ENCODE measurements around the gene CDC42BPG. TPM values are rescaled to one million over a fixed set of nuclear protein-coding genes. Genes with fewer than 3 reads are reported as not detected.

Gene CDC42BPG
- total RNA-seq, 1 experiment from 2014 or later: 30.1 TPM

GRCh38 chr11:64802370-64803157 is 41.9 kb downstream of the CDC42BPG start:
- BruUV-seq (replicated peaks): no TSS peak
- H3K4me1 ChIP-seq (ENCODE audit: control insufficient read depth in 1 of 2, insufficient read depth in 2 of 2, low read length in 2 of 2): peaks cover 28 to 53% of the 10 kb centered on the region in 2 experiments
- no peak for TF ChIP-seq CEBPB (IDR thresholded peaks at IDR 0.05; ENCODE audit: low read depth)
- TF ChIP-seq EZH2 (IDR thresholded peaks at IDR 0.05): no peak
- 0 out of 2 replicates have a peak, but pooled peaks have one; percentile 29 for TF ChIP-seq POLR2AphosphoS5 (IDR thresholded peaks at IDR 0.05; ENCODE audit: low read depth, low read length)
- no peak for TF ChIP-seq CTCF (IDR thresholded peaks at IDR 0.05 in 2 of 3, conservative IDR thresholded peaks at IDR 0.05 in 1 of 3; ENCODE audit: borderline replicate concordance in 1 of 3, insufficient read depth in 1 of 3, low read depth in 2 of 3, low read length in 2 of 3)
- TF ChIP-seq TCF7L2 (IDR thresholded peaks at IDR 0.05; ENCODE audit: borderline replicate concordance, extremely low read depth, insufficient read depth, insufficient read length): no peak
- peak; percentile 48; the same call in 1 of the 2 replicates for TF ChIP-seq ZFX (IDR thresholded peaks at IDR 0.05)
- no peak for TF ChIP-seq MAX (IDR thresholded peaks at IDR 0.05)
- TF ChIP-seq YY1 (IDR thresholded peaks at IDR 0.05; ENCODE audit: extremely low read depth, insufficient replicate concordance, low read depth, low read length): no peak
- no peak for TF ChIP-seq SRF (IDR thresholded peaks at IDR 0.05; ENCODE audit: low read depth)
- no peaks in the 10 kb centered on the region for H4K20me1 ChIP-seq (ENCODE audit: insufficient read depth)
- no peak overlapping the region for H2AFZ ChIP-seq (ENCODE audit: low read depth, low read length, poor library complexity, severe bottlenecking)
- no peaks in the 10 kb centered on the region; the same call in 1 of the 2 replicates for H3K79me2 ChIP-seq (ENCODE audit: insufficient read depth, low read length)
- peak overlapping the region; percentile 73 to 83 for H3K4me3 ChIP-seq (replicated peaks in 1 of 2; ENCODE audit: low read depth in 1 of 2, low read length in 2 of 2)
- peak overlapping the region; percentile 92 for H3K27ac ChIP-seq (ENCODE audit: low read depth, low read length)
- intact Hi-C loops (cut with micrococcal nuclease): no loop called here
- H3K27me3 ChIP-seq (ENCODE audit: insufficient read depth, low read length): no peaks in the 10 kb centered on the region
- RAD21 ChIA-PET (ENCODE audit: low non-redundant PET in 1 of 2, low total read pairs in 2 of 2, uncharacterized antibody in 2 of 2, unreplicated experiment in 2 of 2): interaction anchor here in 1 of 2 experiments (0.6 kb wide), 1 partner anchor 9 kb away, joined by 4 read pairs; no protein-coding TSS in a partner anchor
- DNase-seq (ENCODE audit: low read depth, low spot score): no peak
- peak; percentile 52 for ATAC-seq
- peaks cover under 1 to 10% of the 10 kb centered on the region in 2 experiments; a peak in 2 of 4 replicates for H3K36me3 ChIP-seq (ENCODE audit: control insufficient read depth in 1 of 2, insufficient read depth in 2 of 2, low read length in 2 of 2)
- peak overlapping the region; percentile 73 for H3K9ac ChIP-seq (ENCODE audit: low read length)
- CTCF ChIA-PET: interaction anchor here (2.1 kb wide), 1 partner anchor 42 kb away, joined by 4 read pairs; the partner anchor contains the start of gene CDC42BPG
- H3K4me2 ChIP-seq (ENCODE audit: low read length): peak overlapping the region; percentile 96
- H3K9me3 ChIP-seq (ENCODE audit: control insufficient read depth in 1 of 2, insufficient read depth in 1 of 2, low read depth in 1 of 2, low read length in 2 of 2): no peaks in the 10 kb centered on the region
- POLR2A ChIA-PET: interaction anchor here (1.0 kb wide), 1 partner anchor 12 kb away, joined by 6 read pairs; no protein-coding TSS in a partner anchor
- no peaks in the 10 kb centered on the region for H3K9me2 ChIP-seq (ENCODE audit: insufficient read depth)
